Activated T-cell treated with anti-CD3 and anti-CD28 coated beads, Interleukin-2, amount 50 U/mL, for 72 hours (primary cell): Measurements from ENCODE around the gene FYN. TPM values are rescaled to one million over a fixed set of nuclear protein-coding genes. Genes with fewer than 3 reads are reported as not detected.
A peak's percentile ranks its signal among the peaks of the same experiment; 100 is the strongest.

ENCODE experiments used
- ATAC-seq, 2 donors: fragments of 150-1000 bp; cut with Tn5 transposase; replicated peaks in 1 of 2; 2 replicates each; pipeline ENCODE4 v1.10.0; 2021; ENCODE audit warnings: moderate library complexity in 2 of 2, mild to moderate bottlenecking in 1 of 2
- DNase-seq, 2 donors: peaks; one replicate each; pipeline ENCODE4 v3.0.0; 2021 to 2022; ENCODE audit warnings: mixed read lengths in 1 of 2
- H3K27ac Mint-ChIP-seq: one replicate; pipeline ENCODE4 v1.8.0; 2022; ENCODE audit warnings: mild to moderate bottlenecking, moderate library complexity, mixed read lengths
- H3K27me3 Mint-ChIP-seq: one replicate; pipeline ENCODE4 v1.8.0; 2022; ENCODE audit warnings: low read depth, mixed read lengths
- H3K36me3 Mint-ChIP-seq, 2 donors: one replicate each; pipeline ENCODE4 v1.8.0; 2022; ENCODE audit warnings: mixed read lengths in 2 of 2, mild to moderate bottlenecking in 1 of 2; ENCODE audit not compliant: insufficient read depth in 2 of 2
- H3K4me1 Mint-ChIP-seq: one replicate; pipeline ENCODE4 v1.8.0; 2022; ENCODE audit warnings: low read depth, mixed read lengths
- H3K4me3 Mint-ChIP-seq, 2 donors: one replicate each; pipeline ENCODE4 v1.8.0; 2022; ENCODE audit warnings: mild to moderate bottlenecking in 2 of 2, mixed read lengths in 2 of 2, moderate library complexity in 2 of 2
- H3K9me3 Mint-ChIP-seq, 2 donors: one replicate each; pipeline ENCODE4 v1.8.0; 2022; ENCODE audit warnings: mixed read lengths in 2 of 2
- total RNA-seq, 2 donors: library from RNA; stranded (reverse); gene quantifications; one replicate each; pipeline ENCODE4 v1.2.3, GENCODE V29; 2022

Gene FYN
- total RNA-seq, 2 donors from 2014 or later, result 504 to 505 TPM

GRCh38 chr6:111718326-111718725 lies 154.9 kb downstream of the FYN start:
- H3K4me3 Mint-ChIP-seq, result peak overlapping the region in 1 of 2 donors; percentile 19
- peak overlapping the region; percentile 94 for H3K27ac Mint-ChIP-seq
- DNase-seq, result no peak
- ATAC-seq, result no peak
- no peaks in the 10 kb centered on the region for H3K27me3 Mint-ChIP-seq
- H3K9me3 Mint-ChIP-seq, result no peaks in the 10 kb centered on the region
- H3K36me3 Mint-ChIP-seq, result peaks cover 19 to 45% of the 10 kb centered on the region in 2 donors
- peaks cover 99% of the 10 kb centered on the region for H3K4me1 Mint-ChIP-seq

DNA sequence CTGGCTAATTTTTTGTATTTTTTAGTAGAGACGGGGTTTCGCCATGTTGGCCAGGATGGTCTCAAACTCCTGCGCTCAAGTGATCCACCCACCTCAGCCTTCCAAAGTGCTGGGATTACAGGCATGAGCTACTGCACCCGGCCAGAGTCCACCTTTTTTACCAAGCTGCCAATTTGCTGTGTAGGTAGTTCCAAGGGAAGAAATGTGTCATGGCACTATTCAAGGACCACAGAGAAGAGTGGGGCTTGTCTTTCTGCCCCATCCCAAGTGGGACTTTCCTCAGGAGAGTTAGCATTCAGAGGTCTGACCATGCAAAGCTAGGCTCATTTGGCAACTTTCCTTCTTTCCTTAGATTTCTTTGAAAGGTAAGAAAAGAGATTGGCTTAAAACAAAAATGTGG lies 155.6 kb downstream of the FYN start:
- H3K4me1 Mint-ChIP-seq, result peaks cover 99% of the 10 kb centered on the region
- H3K9me3 Mint-ChIP-seq, result no peaks in the 10 kb centered on the region
- H3K27me3 Mint-ChIP-seq, result no peaks in the 10 kb centered on the region
- no peak for DNase-seq
- no peak overlapping the region for H3K4me3 Mint-ChIP-seq
- no peak for ATAC-seq
- H3K36me3 Mint-ChIP-seq, result peaks cover 17 to 50% of the 10 kb centered on the region in 2 donors
- peak overlapping the region; percentile 94 for H3K27ac Mint-ChIP-seq

GRCh38 chr6:111716325-111716724 lies 156.9 kb downstream of the FYN start:
- DNase-seq (no peak), ATAC-seq (no peak)
- Mint-ChIP-seq H3K9me3 (no peaks in the 10 kb centered on the region), H3K27ac (peak overlapping the region; percentile 90), H3K4me3 (no peak overlapping the region), H3K36me3 (peaks cover 17 to 54% of the 10 kb centered on the region in 2 donors), H3K4me1 (peaks cover 99% of the 10 kb centered on the region), H3K27me3 (no peaks in the 10 kb centered on the region)

GRCh38 chr6:111715321-111715720 lies 157.9 kb downstream of the FYN start:
- H3K4me1 Mint-ChIP-seq, result peaks cover 99% of the 10 kb centered on the region

DNA sequence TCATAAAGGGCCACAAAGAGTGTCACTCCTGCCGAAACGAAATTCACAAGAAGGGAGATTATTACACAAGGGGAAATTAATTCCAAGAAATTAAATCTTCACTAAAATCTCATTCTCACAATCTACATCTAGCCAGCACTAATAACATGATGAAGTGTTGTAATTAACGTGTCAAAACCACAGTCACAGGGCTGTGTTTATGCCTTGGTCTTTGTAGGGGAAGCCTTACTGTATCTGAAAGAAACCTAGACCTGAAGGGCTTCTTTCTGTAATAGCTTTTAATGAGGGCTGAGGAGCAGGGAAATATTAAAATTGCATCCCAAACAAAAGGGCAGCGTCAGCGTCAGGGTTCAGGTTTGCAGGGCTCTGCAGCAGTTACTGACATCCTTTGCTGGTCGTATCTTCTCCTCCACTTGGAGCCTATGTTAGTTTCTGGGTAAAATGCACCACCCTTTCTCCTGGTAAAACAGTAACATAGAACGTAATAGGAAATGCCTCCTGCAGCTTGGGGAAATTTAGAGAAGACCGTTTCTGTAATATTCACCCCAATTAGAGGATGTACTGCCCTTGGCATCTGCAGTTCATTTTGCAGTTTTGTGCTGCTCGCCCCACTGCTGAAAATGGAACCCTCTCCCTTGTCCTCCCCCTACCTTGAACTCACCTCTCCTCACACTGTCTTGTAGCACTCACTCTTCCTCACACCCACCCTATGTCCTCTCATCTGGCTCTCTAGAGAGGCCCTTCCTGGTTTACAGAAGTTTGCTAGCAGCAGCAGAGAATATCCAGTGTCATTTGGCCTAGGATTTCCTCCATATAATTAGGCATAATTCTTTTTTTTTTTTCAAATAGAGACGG lies 158.6 kb downstream of the FYN start:
- H3K4me3 Mint-ChIP-seq, result peak overlapping the region; percentile 38 to 51
- H3K27ac Mint-ChIP-seq, result peak overlapping the region; percentile 80
- peaks cover 14 to 48% of the 10 kb centered on the region in 2 donors for H3K36me3 Mint-ChIP-seq
- H3K27me3 Mint-ChIP-seq, result no peaks in the 10 kb centered on the region
- DNase-seq (no peak), ATAC-seq (no peak)
- no peaks in the 10 kb centered on the region for H3K9me3 Mint-ChIP-seq
- H3K4me1 Mint-ChIP-seq, result peaks cover 99% of the 10 kb centered on the region

More at GRCh38 chr6:111715321-111715720, 157.9 kb downstream of the FYN start:
- Mint-ChIP-seq H3K27ac (peak overlapping the region; percentile 80), H3K4me3 (peak overlapping the region; percentile 13 to 38), H3K9me3 (no peaks in the 10 kb centered on the region), H3K36me3 (peaks cover 14 to 50% of the 10 kb centered on the region in 2 donors), H3K27me3 (no peaks in the 10 kb centered on the region)
- DNase-seq (peak; percentile 40 to 49), ATAC-seq (peak; percentile 72 to 79)

- H3K27me3 Mint-ChIP-seq, result no peaks in the 10 kb centered on the region
- H3K4me1 Mint-ChIP-seq, result peaks cover 96% of the 10 kb centered on the region
Observed at GRCh38 chr6:111713811-111714210, 159.4 kb downstream of the FYN start.

DNA sequence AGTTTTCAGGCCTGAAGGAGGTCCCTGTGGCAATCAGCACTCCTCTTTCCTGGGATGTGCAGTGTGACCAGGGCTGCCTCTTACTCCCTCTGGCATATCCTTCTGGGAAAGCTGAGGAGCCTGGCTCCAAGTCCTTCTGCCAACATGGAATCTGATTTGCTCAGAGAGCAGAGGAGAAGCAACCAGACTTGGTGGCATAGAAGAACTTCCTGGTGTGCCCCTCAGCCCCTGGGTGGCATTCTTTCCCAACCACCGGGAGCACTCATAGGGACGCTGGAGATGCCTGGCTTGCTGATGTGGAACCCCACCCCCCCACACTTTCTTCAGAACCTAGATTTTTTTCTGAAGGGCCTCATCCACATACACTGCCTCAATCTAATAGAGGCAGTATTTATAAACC lies 160.0 kb downstream of the FYN start:
- Mint-ChIP-seq H3K4me3 (no peak overlapping the region), H3K9me3 (no peaks in the 10 kb centered on the region), H3K4me1 (peaks cover 90% of the 10 kb centered on the region), H3K27me3 (no peaks in the 10 kb centered on the region), H3K36me3 (peaks cover 8 to 46% of the 10 kb centered on the region in 2 donors), H3K27ac (peak overlapping the region; percentile 86)
- DNase-seq (no peak), ATAC-seq (no peak)

More at GRCh38 chr6:111713811-111714210, 159.4 kb downstream of the FYN start:
- H3K4me3 Mint-ChIP-seq, result peak overlapping the region in 1 of 2 donors; percentile 51
- H3K27ac Mint-ChIP-seq, result peak overlapping the region; percentile 80
- H3K9me3 Mint-ChIP-seq, result no peaks in the 10 kb centered on the region
- peaks cover 13 to 48% of the 10 kb centered on the region in 2 donors for H3K36me3 Mint-ChIP-seq
- no peak for DNase-seq
- ATAC-seq, result no peak

GRCh38 chr6:111711984-111712752 lies 161.1 kb downstream of the FYN start:
- no peak for ATAC-seq
- peak overlapping the region; percentile 86 for H3K27ac Mint-ChIP-seq
- peaks cover 10 to 49% of the 10 kb centered on the region in 2 donors for H3K36me3 Mint-ChIP-seq
- no peak overlapping the region for H3K4me3 Mint-ChIP-seq
- no peak for DNase-seq
- H3K27me3 Mint-ChIP-seq, result no peaks in the 10 kb centered on the region
- peaks cover 84% of the 10 kb centered on the region for H3K4me1 Mint-ChIP-seq
- H3K9me3 Mint-ChIP-seq, result no peaks in the 10 kb centered on the region

DNA sequence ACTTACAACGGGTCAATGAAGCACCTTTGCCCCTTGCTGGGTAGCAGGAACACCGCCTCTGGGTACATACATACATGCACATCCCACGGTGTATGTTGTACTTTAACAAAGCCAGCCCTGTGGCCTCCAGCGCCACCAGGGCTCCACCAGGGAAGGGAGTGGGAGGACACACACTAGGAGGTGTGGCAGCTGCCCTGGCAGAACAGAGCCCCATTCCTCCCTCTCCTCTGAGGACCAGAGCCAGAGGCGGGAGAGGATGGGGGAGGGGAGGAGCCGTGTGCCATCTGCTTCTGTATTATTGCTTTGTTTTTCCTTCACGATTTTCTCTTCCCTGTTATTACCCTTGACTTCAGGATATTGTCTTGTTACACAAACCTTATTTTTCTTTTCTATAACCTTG lies 161.8 kb downstream of the FYN start:
- H3K9me3 Mint-ChIP-seq, result no peaks in the 10 kb centered on the region
- H3K36me3 Mint-ChIP-seq, result peaks cover 10 to 51% of the 10 kb centered on the region in 2 donors
- H3K4me3 Mint-ChIP-seq, result no peak overlapping the region
- peak overlapping the region; percentile 86 for H3K27ac Mint-ChIP-seq
- DNase-seq (no peak), ATAC-seq (no peak)
- no peaks in the 10 kb centered on the region for H3K27me3 Mint-ChIP-seq
- H3K4me1 Mint-ChIP-seq, result peaks cover 77% of the 10 kb centered on the region

- no peaks in the 10 kb centered on the region for H3K9me3 Mint-ChIP-seq
- ATAC-seq (no peak), DNase-seq (no peak)
- peaks cover 11 to 51% of the 10 kb centered on the region in 2 donors for H3K36me3 Mint-ChIP-seq
- H3K27ac Mint-ChIP-seq, result peak overlapping the region; percentile 86
- H3K27me3 Mint-ChIP-seq, result no peaks in the 10 kb centered on the region
- H3K4me1 Mint-ChIP-seq, result peaks cover 72% of the 10 kb centered on the region
- H3K4me3 Mint-ChIP-seq, result no peak overlapping the region
Observed at GRCh38 chr6:111710911-111711310, 162.3 kb downstream of the FYN start.

DNA sequence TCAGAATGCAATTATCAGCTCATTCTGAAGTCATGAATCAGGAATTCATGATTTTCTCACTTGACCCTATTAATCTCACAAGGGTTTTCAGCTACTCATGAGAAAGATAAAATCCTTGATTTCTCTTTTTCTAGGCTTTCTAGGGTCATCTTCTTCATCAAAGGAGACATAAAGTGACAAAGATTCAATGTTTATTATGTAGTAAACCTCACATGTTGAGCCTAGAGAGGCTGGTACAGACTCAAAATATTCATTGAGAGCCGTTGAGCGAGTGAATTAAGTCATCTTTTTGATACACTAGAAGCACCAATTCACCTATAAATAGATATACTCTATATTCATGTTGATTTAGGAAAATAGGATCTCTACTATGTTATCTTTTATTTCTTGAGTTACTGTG lies 162.8 kb downstream of the FYN start:
- ATAC-seq, result no peak
- no peak for DNase-seq
- H3K4me3 Mint-ChIP-seq, result no peak overlapping the region

GRCh38 chr6:111709615-111710398 lies 163.4 kb downstream of the FYN start:
- Mint-ChIP-seq H3K9me3 (no peaks in the 10 kb centered on the region), H3K4me1 (peaks cover 60% of the 10 kb centered on the region), H3K27me3 (no peaks in the 10 kb centered on the region), H3K4me3 (no peak overlapping the region), H3K36me3 (peaks cover 9 to 44% of the 10 kb centered on the region in 2 donors), H3K27ac (peak overlapping the region; percentile 86)
- ATAC-seq (peak; percentile 76 to 83), DNase-seq (peak; percentile 48 to 60)

More for the DNA sequence above, 162.8 kb downstream of the FYN start:
- H3K4me1 Mint-ChIP-seq, result peaks cover 67% of the 10 kb centered on the region
- H3K27ac Mint-ChIP-seq, result peak overlapping the region; percentile 86
- no peaks in the 10 kb centered on the region for H3K9me3 Mint-ChIP-seq
- peaks cover 11 to 49% of the 10 kb centered on the region in 2 donors for H3K36me3 Mint-ChIP-seq
- no peaks in the 10 kb centered on the region for H3K27me3 Mint-ChIP-seq
